ENCODE measurements around the gene EPS8L2. TPM values are rescaled to one million over a fixed set of nuclear protein-coding genes. Genes with fewer than 3 reads are reported as not detected.

The EPS8L2 gene
- total and polyA plus RNA-seq, 2 of the 13 experiments (the other 11 are each of a cell fraction or from before 2014, with no cell fraction given), result 89.3 to 416 TPM

DNA sequence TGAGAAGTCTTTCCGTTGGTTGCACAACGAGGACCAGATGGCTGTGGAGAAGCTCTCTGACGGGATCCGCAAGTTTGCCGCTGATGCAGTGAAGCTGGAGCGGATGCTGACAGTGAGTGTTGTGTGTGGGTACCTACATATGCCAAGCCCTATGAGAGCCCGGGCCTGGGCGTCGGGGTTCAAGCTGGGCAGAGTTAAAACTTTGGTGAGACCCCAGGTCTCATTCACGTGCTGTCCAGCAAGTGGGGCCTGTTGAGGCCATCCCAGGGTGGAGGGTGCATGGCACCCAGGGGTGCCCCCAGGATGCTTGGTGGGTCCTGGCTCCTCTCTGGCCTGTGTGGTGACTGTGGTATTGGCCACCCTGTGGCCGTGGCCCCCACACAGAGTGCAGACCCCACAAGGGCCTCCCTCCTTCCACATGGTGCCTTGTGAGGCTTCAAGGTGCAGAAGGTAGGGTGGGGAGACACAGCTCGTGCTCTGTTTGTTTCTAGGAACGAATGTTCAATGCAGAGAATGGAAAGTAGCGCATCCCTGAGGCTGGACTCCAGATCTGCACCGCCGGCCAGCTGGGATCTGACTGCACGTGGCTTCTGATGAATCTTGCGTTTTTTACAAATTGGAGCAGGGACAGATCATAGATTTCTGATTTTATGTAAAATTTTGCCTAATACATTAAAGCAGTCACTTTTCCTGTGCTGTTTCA lies 58.4 kb downstream of the EPS8L2 start:
- H2AFZ ChIP-seq (ENCODE audit: low read length), result no peak overlapping the region
- POLR2A ChIA-PET, result no interaction called here
- no peak overlapping the region for H3K4me2 ChIP-seq (ENCODE audit: low read depth, low read length)
- no peaks in the 10 kb centered on the region for H3K27me3 ChIP-seq (ENCODE audit: control insufficient read depth in 1 of 2, insufficient read depth in 2 of 2, low read length in 2 of 2)
- BruUV-seq (replicated peaks), result no TSS peak
- no peaks in the 10 kb centered on the region for H3K9me3 ChIP-seq (ENCODE audit: low read length)
- DNase-seq (ENCODE audit: low spot score) (no peak), FAIRE-seq (no peak), ATAC-seq (peak; percentile 21)
- intact Hi-C loops (cut with micrococcal nuclease; ENCODE audit: unreplicated experiment) (loop anchor here (2.0 kb wide), 1 partner anchor 102 kb away; no protein-coding TSS in a partner anchor), in situ Hi-C loops (cut with HindIII; ENCODE audit: extremely low pct_ligation_motif_present, low pct_unique_long_range_greater_than_20kb) (loop anchor here (5.0 kb wide), 1 partner anchor 102 kb away; no protein-coding TSS in a partner anchor)
- H3K4me1 ChIP-seq (ENCODE audit: insufficient read depth, low read length), result no peaks in the 10 kb centered on the region
- H3K9ac ChIP-seq (ENCODE audit: insufficient read depth, low read depth, low read length), result no peak overlapping the region
- peaks cover 20 to 57% of the 10 kb centered on the region in 2 experiments for H3K36me3 ChIP-seq (replicated peaks in 1 of 2; ENCODE audit: control insufficient read depth in 1 of 2, insufficient read depth in 2 of 2, low read length in 2 of 2)
- peaks cover 9% of the 10 kb centered on the region; the same call in 1 of the 2 replicates for H4K20me1 ChIP-seq (ENCODE audit: insufficient read depth, low read length)
- CTCF ChIA-PET (ENCODE audit: low intra/inter-chr PET ratio, low total read pairs), result interaction anchor here (1.7 kb wide), 1 partner anchor 36 kb away, joined by 11 read pairs; no protein-coding TSS in a partner anchor
- 94% methylated on average over 14 of the region's 18 CpGs for WGBS (ENCODE audit: low lambda C conversion rate)
- no peaks in the 10 kb centered on the region for H3K79me2 ChIP-seq (ENCODE audit: insufficient read depth, low read length)
- H3K27ac ChIP-seq (ENCODE audit: extremely low read length, insufficient read depth, low read length), result no peak overlapping the region
- no peak overlapping the region for H3K4me3 ChIP-seq (replicated peaks in 1 of 3; ENCODE audit: insufficient read depth in 1 of 3, low read depth in 2 of 3, low read length in 3 of 3)
- TF ChIP-seq PCBP2 (optimal IDR thresholded peaks at IDR 0.05; ENCODE audit: low read depth, low read length, poor library complexity, severe bottlenecking), result no peak
- TF ChIP-seq ZBTB33 (CRISPR knock-in tag; IDR thresholded peaks at IDR 0.05), result peak; percentile 33; the same call in 1 of the 2 replicates
- peak; percentile 33 for TF ChIP-seq AGO2 (optimal IDR thresholded peaks at IDR 0.05; ENCODE audit: low read depth, low read length)
- no peak for TF ChIP-seq KDM5A (IDR thresholded peaks at IDR 0.05; ENCODE audit: borderline replicate concordance, low read length)
- no peak for TF ChIP-seq HIC2 (CRISPR knock-in tag; IDR thresholded peaks at IDR 0.05; ENCODE audit: low read depth)
- TF ChIP-seq ZNF839 (CRISPR knock-in tag; IDR thresholded peaks at IDR 0.05; ENCODE audit: borderline replicate concordance), result no peak
- TF ChIP-seq ZNF570 (CRISPR knock-in tag; IDR thresholded peaks at IDR 0.05; ENCODE audit: borderline replicate concordance), result no peak
- peak; percentile 4 for TF ChIP-seq RBM22 (optimal IDR thresholded peaks at IDR 0.05; ENCODE audit: low read length)
- TF ChIP-seq, protein P1, sequence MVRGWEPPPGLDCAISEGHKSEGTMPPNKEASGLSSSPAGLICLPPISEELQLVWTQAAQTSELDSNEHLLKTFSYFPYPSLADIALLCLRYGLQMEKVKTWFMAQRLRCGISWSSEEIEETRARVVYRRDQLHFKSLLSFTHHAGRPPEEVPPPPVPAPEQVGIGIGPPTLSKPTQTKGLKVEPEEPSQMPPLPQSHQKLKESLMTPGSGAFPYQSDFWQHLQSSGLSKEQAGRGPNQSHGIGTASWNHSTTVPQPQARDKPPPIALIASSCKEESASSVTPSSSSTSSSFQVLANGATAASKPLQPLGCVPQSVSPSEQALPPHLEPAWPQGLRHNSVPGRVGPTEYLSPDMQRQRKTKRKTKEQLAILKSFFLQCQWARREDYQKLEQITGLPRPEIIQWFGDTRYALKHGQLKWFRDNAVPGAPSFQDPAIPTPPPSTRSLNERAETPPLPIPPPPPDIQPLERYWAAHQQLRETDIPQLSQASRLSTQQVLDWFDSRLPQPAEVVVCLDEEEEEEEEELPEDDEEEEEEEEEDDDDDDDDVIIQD (CRISPR knock-in tag; IDR thresholded peaks at IDR 0.05; ENCODE audit: low read depth), result no peak
- TF ChIP-seq HNRNPL (IDR thresholded peaks at IDR 0.05; ENCODE audit: low read depth, low read length), result 0 out of 2 replicates have a peak, but pooled peaks have one; percentile 8
- TF ChIP-seq ZNF317 (CRISPR knock-in tag; IDR thresholded peaks at IDR 0.05), result no peak
- TF ChIP-seq CSRNP2 (CRISPR knock-in tag; conservative IDR thresholded peaks at IDR 0.05; ENCODE audit: low read depth), result no peak
- TF ChIP-seq, protein P2, sequence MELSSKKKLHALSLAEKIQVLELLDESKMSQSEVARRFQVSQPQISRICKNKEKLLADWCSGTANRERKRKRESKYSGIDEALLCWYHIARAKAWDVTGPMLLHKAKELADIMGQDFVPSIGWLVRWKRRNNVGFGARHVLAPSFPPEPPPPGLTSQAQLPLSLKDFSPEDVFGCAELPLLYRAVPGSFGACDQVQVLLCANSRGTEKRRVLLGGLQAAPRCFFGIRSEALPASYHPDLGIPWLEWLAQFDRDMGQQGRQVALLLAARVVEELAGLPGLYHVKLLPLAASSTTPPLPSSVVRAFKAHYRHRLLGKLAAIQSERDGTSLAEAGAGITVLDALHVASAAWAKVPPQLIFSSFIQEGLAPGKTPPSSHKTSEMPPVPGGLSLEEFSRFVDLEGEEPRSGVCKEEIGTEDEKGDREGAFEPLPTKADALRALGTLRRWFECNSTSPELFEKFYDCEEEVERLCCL (CRISPR knock-in tag; IDR thresholded peaks at IDR 0.05; ENCODE audit: borderline replicate concordance), result no peak
- TF ChIP-seq HOXA7 (CRISPR knock-in tag; IDR thresholded peaks at IDR 0.05), result no peak
- no peak for TF ChIP-seq KAT7 (CRISPR knock-in tag; IDR thresholded peaks at IDR 0.05; ENCODE audit: borderline replicate concordance)

All from HepG2 (cell line).